Measurements from ENCODE around the gene ACOX3. TPM values are rescaled to one million over a fixed set of nuclear protein-coding genes. Genes with fewer than 3 reads are reported as not detected.

ACOX3 gene
- total RNA-seq, 2 donors from 2014 or later = 32.8 to 66.1 TPM

- ATAC-seq = no peak
- no peak for DNase-seq
- intact Hi-C loops (cut with DNase I) = no loop called here
Measured at GRCh38 chr4:8334786-8335460, 105.6 kb downstream of the ACOX3 start.

GRCh38 chr4:8333726-8334460, 106.6 kb downstream of the ACOX3 start:
- intact Hi-C loops (cut with DNase I) = no loop called here
- no peak for ATAC-seq
- DNase-seq = no peak

- intact Hi-C loops (cut with DNase I) = no loop called here
- DNase-seq (no peak), ATAC-seq (no peak)
Measured at GRCh38 chr4:8332891-8333331, 107.6 kb downstream of the ACOX3 start.

- intact Hi-C loops (cut with DNase I) = no loop called here
- ATAC-seq (no peak), DNase-seq (no peak)
Measured at GRCh38 chr4:8332038-8332857, 108.3 kb downstream of the ACOX3 start.

GRCh38 chr4:8331575-8331955, 109.0 kb downstream of the ACOX3 start:
- no peak for DNase-seq
- intact Hi-C loops (cut with DNase I) = no loop called here
- no peak for ATAC-seq

GRCh38 chr4:8330821-8331574, 109.5 kb downstream of the ACOX3 start:
- intact Hi-C loops (cut with DNase I) = no loop called here
- DNase-seq (peak; percentile 68), ATAC-seq (peak; percentile 91 to 94)

GRCh38 chr4:8329859-8330761, 110.4 kb downstream of the ACOX3 start:
- ATAC-seq (peak; percentile 24 to 27), DNase-seq (no peak)
- intact Hi-C loops (cut with DNase I) = no loop called here

GRCh38 chr4:8329560-8329858, 111.0 kb downstream of the ACOX3 start:
- ATAC-seq (no peak), DNase-seq (no peak)
- intact Hi-C loops (cut with DNase I) = no loop called here

- DNase-seq = no peak
- ATAC-seq = no peak
- intact Hi-C loops (cut with DNase I) = no loop called here
Measured at GRCh38 chr4:8328866-8329559, 111.5 kb downstream of the ACOX3 start.

- intact Hi-C loops (cut with DNase I) = no loop called here
- DNase-seq = no peak
- no peak for ATAC-seq
Measured at GRCh38 chr4:8328456-8328855, 112.1 kb downstream of the ACOX3 start.

GRCh38 chr4:8326206-8326605, 114.3 kb downstream of the ACOX3 start:
- ATAC-seq (no peak), DNase-seq (no peak)
- intact Hi-C loops (cut with DNase I) = no loop called here

GRCh38 chr4:8325291-8325973, 115.1 kb downstream of the ACOX3 start:
- no peak for ATAC-seq
- intact Hi-C loops (cut with DNase I) = no loop called here
- DNase-seq = no peak

- no peak for DNase-seq
- no peak for ATAC-seq
- intact Hi-C loops (cut with DNase I) = loop anchor here in 1 of 2 donors (5.0 kb wide), 1 partner anchor 78 kb away; no protein-coding TSS in a partner anchor
Measured at GRCh38 chr4:8324640-8325239, 115.8 kb downstream of the ACOX3 start.

GRCh38 chr4:8323947-8324555, 116.5 kb downstream of the ACOX3 start:
- intact Hi-C loops (cut with DNase I) = loop anchor here in 1 of 2 donors (5.0 kb wide), 1 partner anchor 78 kb away; no protein-coding TSS in a partner anchor
- ATAC-seq (no peak), DNase-seq (no peak)

- intact Hi-C loops (cut with DNase I) = loop anchor here in 1 of 2 donors (5.0 kb wide), 1 partner anchor 79 kb away; no protein-coding TSS in a partner anchor
- DNase-seq (no peak), ATAC-seq (no peak)
Measured at GRCh38 chr4:8322794-8323704, 117.5 kb downstream of the ACOX3 start.
